SK-N-MC (cell line): ENCODE data around the gene TEF.

ENCODE experiments used
- DNase-seq: peaks from one replicate; pipeline ENCODE4 v3.0.0-alpha.2; 2011; ENCODE audit warnings: low read depth, low spot score
- H3K27ac ChIP-seq: fragments of 200-600 bp; sonication (generic); 2 replicates; pipeline ENCODE4 v1.5.1; 2016; ENCODE audit warnings: mixed run types
- H3K36me3 ChIP-seq: fragments of 200-600 bp; sonication (generic); 2 replicates; pipeline ENCODE4 v1.6.1; 2017; ENCODE audit warnings: antibody characterized with exemption, low read length, mixed read lengths; ENCODE audit not compliant: insufficient read depth
- H3K4me3 ChIP-seq: fragments of 200-600 bp; sonication (generic); 2 replicates; pipeline ENCODE4 v1.5.1; 2016
- H3K9ac ChIP-seq: fragments of 200-600 bp; sonication (generic); 2 replicates; pipeline ENCODE4 v1.8.0; 2017; ENCODE audit warnings: mixed run types, mixed read lengths; ENCODE audit not compliant: insufficient read length
- H3K9me3 ChIP-seq: fragments of 200-600 bp; sonication (generic); 2 replicates; pipeline ENCODE4 v1.6.1; 2017; ENCODE audit warnings: low read depth, mild to moderate bottlenecking, antibody characterized with exemption, low read length, moderate library complexity, mixed read lengths
- EZH2 ChIP-seq: fragments of 200-600 bp; sonication (generic); IDR thresholded peaks from one replicate; pipeline ENCODE4 v1.6.1; 2017; ENCODE audit warnings: antibody characterized with exemption
- FOXP2 ChIP-seq: optimal IDR thresholded peaks from 2 replicates; pipeline ENCODE3; 2011; ENCODE audit warnings: mild to moderate bottlenecking, moderate library complexity; ENCODE audit not compliant: insufficient read depth; ENCODE audit errors: extremely low read length, control extremely low read depth
- POLR2AphosphoS5 ChIP-seq: IDR thresholded peaks from 2 replicates; pipeline ENCODE4 v1.6.1; 2012; ENCODE audit warnings: mild to moderate bottlenecking, low read depth, low read length, borderline replicate concordance

Gene TEF

GRCh38 chr22:41446057-41446501, 64.3 kb downstream of the TEF start:
- DNase-seq = no peak

DNA sequence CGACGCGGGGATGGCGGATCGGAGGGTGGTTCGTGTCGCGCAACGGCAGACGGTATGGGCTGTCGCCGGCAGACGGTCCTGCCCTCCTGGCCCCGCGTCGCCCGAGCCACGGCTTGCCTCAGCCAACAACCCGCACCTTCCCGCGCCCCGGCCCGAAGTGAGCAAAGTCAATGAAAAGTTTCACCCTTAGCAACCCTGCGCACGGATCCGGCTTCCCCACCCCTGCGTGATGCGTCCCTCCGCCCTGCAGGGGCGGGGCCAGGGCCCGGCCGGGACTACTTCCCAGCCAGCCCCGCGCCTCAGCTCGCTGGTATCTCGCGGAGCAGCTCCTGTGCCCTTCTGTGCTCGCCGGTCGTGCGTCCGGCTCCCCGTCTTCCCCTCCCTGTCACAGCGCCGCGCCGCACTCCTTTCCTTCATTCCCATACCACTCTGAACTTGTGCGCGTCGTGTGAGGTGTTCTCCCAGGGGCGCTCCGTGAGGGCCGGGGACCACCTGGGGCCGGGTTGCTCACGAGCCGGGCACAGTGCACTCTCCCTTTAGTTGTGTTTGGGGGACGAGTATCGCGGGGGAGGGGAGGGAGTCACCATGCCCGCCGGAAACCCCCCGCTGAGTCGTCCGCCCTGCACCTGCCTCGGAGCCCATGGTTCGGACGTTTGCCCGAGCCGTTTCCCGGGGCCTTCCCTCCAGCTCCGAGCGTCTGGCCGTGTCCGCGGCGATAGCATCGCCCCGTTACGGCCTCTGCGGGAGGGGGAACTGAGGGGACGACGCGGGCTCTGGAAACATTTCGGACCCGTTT, 65.1 kb downstream of the TEF start, which contains the start of gene TOB2:
Gene TOB2, minus strand, starts transcription at position 163 of the 796 bp plus-strand sequence. CDS start 9,456 bp downstream, outside the sequence.
- no peak for TF ChIP-seq EZH2
- peak; percentile 70 for TF ChIP-seq FOXP2
- peak; percentile 99 for TF ChIP-seq POLR2AphosphoS5
- Histone ChIP-seq H3K9me3 (no peaks in the 10 kb centered on the region), H3K27ac (peak within 1 kb of the TSS; percentile 98), H3K9ac (peak within 1 kb of the TSS; percentile 95), H3K36me3 (peaks cover 14% of the 10 kb centered on the region; the same call in 1 of the 2 replicates), H3K4me3 (peak within 1 kb of the TSS; percentile 98)
- peak; percentile 51 for DNase-seq

More at GRCh38 chr22:41446057-41446501, 64.3 kb downstream of the TEF start:
- peak overlapping the region; percentile 98 for H3K4me3 ChIP-seq
- peak overlapping the region; percentile 90 for H3K9ac ChIP-seq
- TF ChIP-seq EZH2 (no peak), FOXP2 (no peak), POLR2AphosphoS5 (no peak)
- peaks cover 17% of the 10 kb centered on the region; the same call in 1 of the 2 replicates for H3K36me3 ChIP-seq
- H3K9me3 ChIP-seq = no peaks in the 10 kb centered on the region
- H3K27ac ChIP-seq = peak overlapping the region; percentile 70

DNA sequence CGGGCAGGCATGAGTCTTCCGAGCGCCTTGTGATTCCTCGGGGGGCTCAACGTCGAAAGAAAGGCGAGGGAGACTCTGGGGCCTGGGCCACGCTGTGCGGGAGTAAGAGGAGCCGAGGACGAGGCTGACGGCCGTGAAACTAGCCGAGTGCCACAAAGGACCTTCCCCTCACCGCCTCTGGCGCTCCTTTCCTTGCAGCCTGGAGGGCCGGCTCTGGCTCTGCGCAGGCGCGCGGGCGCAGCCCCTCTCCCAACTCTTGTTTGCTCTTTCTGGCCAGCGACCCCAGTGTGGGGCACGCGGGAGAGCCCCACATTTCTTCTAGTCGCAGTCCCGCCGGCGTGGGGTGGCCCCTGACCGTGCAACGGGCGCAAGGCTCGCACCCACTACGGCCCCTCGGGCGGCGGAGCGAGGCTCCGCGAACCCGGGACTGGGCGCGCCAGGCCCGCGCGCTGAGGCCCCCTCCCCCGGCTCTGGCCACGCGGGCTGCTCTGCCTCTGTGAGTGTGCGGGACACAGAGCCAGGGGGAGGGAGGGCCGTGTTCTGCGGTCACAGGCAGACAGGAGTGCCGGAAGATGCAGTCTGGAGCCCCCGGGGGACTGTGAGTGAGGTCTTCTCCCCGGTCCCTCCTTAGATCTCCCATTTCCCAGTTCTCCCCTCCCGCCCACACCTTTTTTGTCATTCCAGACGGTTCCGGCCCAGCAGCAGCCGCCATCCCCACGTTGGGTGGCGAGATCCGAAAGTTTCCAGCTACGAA, 65.9 kb downstream of the TEF start:
- peaks cover 8% of the 10 kb centered on the region; the same call in 1 of the 2 replicates for H3K36me3 ChIP-seq
- peak overlapping the region; percentile 98 for H3K27ac ChIP-seq
- H3K9ac ChIP-seq = peak overlapping the region; percentile 95
- no peaks in the 10 kb centered on the region for H3K9me3 ChIP-seq
- H3K4me3 ChIP-seq = peak overlapping the region; percentile 98
- TF ChIP-seq FOXP2 = no peak
- no peak; the same call in 1 of the 2 replicates for TF ChIP-seq POLR2AphosphoS5
- TF ChIP-seq EZH2 = no peak
- DNase-seq = no peak

GRCh38 chr22:41448189-41448808, 66.6 kb downstream of the TEF start:
- Histone ChIP-seq H3K4me3 (peak overlapping the region; percentile 98), H3K27ac (peak overlapping the region; percentile 98), H3K36me3 (peaks cover 4% of the 10 kb centered on the region; the same call in 1 of the 2 replicates), H3K9ac (peak overlapping the region; percentile 95), H3K9me3 (no peaks in the 10 kb centered on the region)
- DNase-seq = peak; percentile 99
- peak; percentile 94 for TF ChIP-seq FOXP2
- no peak for TF ChIP-seq EZH2
- TF ChIP-seq POLR2AphosphoS5 = peak; percentile 72
